GM23338 (cell line): ENCODE results near the gene LRRC58.

Experiments used
- EZH2 ChIP-seq: fragments of 200-600 bp; sonication (generic); IDR thresholded peaks from one replicate; pipeline ENCODE4 v1.8.0; 2017; ENCODE audit warnings: antibody characterized with exemption, mild to moderate bottlenecking, low read depth; ENCODE audit not compliant: unreplicated experiment
- NANOG ChIP-seq: IDR thresholded peaks from 2 replicates; pipeline ENCODE4 v1.6.1; 2016; ENCODE audit warnings: antibody characterized with exemption, borderline replicate concordance
- TF ChIP-seq, protein P1 (sequence below), 2 experiments: fragments of 200-600 bp in 1 of 2; sonication (generic) in 1 of 2; conservative IDR thresholded peaks; 2 replicates each; pipeline versions ENCODE4 v1.5.1 to v1.6.1; 2016 to 2017; ENCODE audit warnings: antibody characterized with exemption in 2 of 2, low read depth in 2 of 2, mild to moderate bottlenecking in 2 of 2, moderate library complexity in 1 of 2
- TF ChIP-seq, protein P2 (sequence below): IDR thresholded peaks from one replicate; pipeline ENCODE4 v1.6.1; 2018; ENCODE audit warnings: antibody characterized with exemption; ENCODE audit not compliant: unreplicated experiment

DNA sequence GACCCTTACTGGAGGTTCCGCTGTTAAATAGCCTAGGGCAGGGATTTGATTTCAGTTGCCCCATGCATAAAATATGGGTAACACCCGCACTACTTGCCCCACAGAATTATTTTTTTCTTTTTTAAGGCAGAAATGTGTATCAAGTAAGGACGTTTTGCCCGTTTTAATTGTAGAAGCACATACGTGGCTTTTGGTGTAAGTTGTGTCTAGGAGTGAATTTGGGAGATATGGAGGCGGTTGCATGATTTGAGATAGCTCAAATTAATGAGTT, 636 bp upstream of the LRRC58 start:
- TF ChIP-seq, protein P1, sequence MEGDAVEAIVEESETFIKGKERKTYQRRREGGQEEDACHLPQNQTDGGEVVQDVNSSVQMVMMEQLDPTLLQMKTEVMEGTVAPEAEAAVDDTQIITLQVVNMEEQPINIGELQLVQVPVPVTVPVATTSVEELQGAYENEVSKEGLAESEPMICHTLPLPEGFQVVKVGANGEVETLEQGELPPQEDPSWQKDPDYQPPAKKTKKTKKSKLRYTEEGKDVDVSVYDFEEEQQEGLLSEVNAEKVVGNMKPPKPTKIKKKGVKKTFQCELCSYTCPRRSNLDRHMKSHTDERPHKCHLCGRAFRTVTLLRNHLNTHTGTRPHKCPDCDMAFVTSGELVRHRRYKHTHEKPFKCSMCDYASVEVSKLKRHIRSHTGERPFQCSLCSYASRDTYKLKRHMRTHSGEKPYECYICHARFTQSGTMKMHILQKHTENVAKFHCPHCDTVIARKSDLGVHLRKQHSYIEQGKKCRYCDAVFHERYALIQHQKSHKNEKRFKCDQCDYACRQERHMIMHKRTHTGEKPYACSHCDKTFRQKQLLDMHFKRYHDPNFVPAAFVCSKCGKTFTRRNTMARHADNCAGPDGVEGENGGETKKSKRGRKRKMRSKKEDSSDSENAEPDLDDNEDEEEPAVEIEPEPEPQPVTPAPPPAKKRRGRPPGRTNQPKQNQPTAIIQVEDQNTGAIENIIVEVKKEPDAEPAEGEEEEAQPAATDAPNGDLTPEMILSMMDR (conservative IDR thresholded peaks at IDR 0.05; ENCODE audit: low read depth in 2 of 2) = no peak
- no peak for TF ChIP-seq NANOG
- TF ChIP-seq, protein P2, sequence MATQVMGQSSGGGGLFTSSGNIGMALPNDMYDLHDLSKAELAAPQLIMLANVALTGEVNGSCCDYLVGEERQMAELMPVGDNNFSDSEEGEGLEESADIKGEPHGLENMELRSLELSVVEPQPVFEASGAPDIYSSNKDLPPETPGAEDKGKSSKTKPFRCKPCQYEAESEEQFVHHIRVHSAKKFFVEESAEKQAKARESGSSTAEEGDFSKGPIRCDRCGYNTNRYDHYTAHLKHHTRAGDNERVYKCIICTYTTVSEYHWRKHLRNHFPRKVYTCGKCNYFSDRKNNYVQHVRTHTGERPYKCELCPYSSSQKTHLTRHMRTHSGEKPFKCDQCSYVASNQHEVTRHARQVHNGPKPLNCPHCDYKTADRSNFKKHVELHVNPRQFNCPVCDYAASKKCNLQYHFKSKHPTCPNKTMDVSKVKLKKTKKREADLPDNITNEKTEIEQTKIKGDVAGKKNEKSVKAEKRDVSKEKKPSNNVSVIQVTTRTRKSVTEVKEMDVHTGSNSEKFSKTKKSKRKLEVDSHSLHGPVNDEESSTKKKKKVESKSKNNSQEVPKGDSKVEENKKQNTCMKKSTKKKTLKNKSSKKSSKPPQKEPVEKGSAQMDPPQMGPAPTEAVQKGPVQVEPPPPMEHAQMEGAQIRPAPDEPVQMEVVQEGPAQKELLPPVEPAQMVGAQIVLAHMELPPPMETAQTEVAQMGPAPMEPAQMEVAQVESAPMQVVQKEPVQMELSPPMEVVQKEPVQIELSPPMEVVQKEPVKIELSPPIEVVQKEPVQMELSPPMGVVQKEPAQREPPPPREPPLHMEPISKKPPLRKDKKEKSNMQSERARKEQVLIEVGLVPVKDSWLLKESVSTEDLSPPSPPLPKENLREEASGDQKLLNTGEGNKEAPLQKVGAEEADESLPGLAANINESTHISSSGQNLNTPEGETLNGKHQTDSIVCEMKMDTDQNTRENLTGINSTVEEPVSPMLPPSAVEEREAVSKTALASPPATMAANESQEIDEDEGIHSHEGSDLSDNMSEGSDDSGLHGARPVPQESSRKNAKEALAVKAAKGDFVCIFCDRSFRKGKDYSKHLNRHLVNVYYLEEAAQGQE = no peak
- TF ChIP-seq EZH2 = no peak
